Loucy (cell line): ENCODE data around the gene SWI5.

Experiments used
- EZH2phosphoT487 ChIP-seq: fragments of 200-600 bp; IDR thresholded peaks from 2 replicates; pipeline ENCODE4 v1.6.1; 2018; ENCODE audit warnings: antibody characterized with exemption, mild to moderate bottlenecking, moderate library complexity, borderline replicate concordance
- TF ChIP-seq, protein P1 (sequence below): fragments of 200-600 bp; sonication (generic); conservative IDR thresholded peaks from 2 replicates; pipeline ENCODE4 v1.5.1; 2014; ENCODE audit warnings: mild to moderate bottlenecking, antibody characterized with exemption, low read length

DNA sequence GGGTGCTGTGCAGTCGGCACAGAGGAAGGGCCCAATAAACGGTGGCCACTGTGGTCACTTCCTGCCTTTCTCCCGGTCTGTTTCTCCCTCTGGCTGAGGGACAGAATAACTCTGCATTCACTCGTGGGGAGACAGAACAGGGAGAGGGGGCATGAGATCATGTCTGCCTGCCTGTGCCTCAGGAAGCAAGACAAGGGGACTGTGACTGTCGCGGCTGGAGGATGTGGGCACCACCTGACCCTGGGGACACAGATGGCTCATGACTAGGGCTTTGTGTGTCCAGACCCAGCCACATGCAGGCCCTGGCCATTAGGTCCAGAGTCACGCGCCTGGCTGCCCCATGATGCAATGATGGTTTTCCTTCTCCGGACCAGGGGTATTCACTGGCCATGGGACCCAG lies 40.3 kb downstream of the SWI5 start:
- TF ChIP-seq, protein P1, sequence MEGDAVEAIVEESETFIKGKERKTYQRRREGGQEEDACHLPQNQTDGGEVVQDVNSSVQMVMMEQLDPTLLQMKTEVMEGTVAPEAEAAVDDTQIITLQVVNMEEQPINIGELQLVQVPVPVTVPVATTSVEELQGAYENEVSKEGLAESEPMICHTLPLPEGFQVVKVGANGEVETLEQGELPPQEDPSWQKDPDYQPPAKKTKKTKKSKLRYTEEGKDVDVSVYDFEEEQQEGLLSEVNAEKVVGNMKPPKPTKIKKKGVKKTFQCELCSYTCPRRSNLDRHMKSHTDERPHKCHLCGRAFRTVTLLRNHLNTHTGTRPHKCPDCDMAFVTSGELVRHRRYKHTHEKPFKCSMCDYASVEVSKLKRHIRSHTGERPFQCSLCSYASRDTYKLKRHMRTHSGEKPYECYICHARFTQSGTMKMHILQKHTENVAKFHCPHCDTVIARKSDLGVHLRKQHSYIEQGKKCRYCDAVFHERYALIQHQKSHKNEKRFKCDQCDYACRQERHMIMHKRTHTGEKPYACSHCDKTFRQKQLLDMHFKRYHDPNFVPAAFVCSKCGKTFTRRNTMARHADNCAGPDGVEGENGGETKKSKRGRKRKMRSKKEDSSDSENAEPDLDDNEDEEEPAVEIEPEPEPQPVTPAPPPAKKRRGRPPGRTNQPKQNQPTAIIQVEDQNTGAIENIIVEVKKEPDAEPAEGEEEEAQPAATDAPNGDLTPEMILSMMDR: no peak
- no peak for TF ChIP-seq EZH2phosphoT487
